GM12873 (cell line): Measurements from ENCODE around the gene MED27.

ENCODE experiments used
- CTCF ChIP-seq: IDR thresholded peaks from 2 replicates; pipeline ENCODE4 v1.5.1; 2012; ENCODE audit warnings: low read depth, mild to moderate bottlenecking, moderate library complexity, low read length, control low read depth; ENCODE audit not compliant: insufficient read depth; ENCODE audit errors: missing control alignments

Gene MED27

GRCh38 chr9:132079391-132080091, at the start of gene MED27:
MED27 (minus strand) TSS chr9:132079867; CDS start chr9:132079844, 23 bp downstream.
- no peak for TF ChIP-seq CTCF

- no peak for TF ChIP-seq CTCF
Observed at GRCh38 chr9:132127888-132128534, 48.3 kb upstream of the MED27 start.

GRCh38 chr9:132126680-132127236, 47.1 kb upstream of the MED27 start:
- no peak for TF ChIP-seq CTCF

GRCh38 chr9:132125944-132126679, 46.4 kb upstream of the MED27 start:
- TF ChIP-seq CTCF, result no peak

- no peak for TF ChIP-seq CTCF
Observed at GRCh38 chr9:132125361-132125760, 45.7 kb upstream of the MED27 start.

GRCh38 chr9:132124800-132125199, 45.1 kb upstream of the MED27 start:
- no peak for TF ChIP-seq CTCF

GRCh38 chr9:132121021-132121420, 41.4 kb upstream of the MED27 start:
- TF ChIP-seq CTCF, result no peak
